Activated CD4-positive, alpha-beta T cell treated with anti-CD3 and anti-CD28 coated beads for 48 hours (primary cell): ENCODE data around the gene SLC25A33.
A peak's percentile ranks its signal among the peaks of the same experiment; 100 is the strongest.
"Not testable (repeated sequence)": the region's sequence is repeated elsewhere in the genome, so short reads cannot be mapped to it uniquely, and the experiment has no call there.

Source experiments
- DNase-seq: peaks from one replicate; pipeline ENCODE4 v3.0.0-alpha.2; 2020

Gene SLC25A33

GRCh38 chr1:9539165-9539828, at the start of gene SLC25A33:
SLC25A33 (plus strand) TSS chr1:9539465; CDS start chr1:9539692, 227 bp downstream.
- peak; percentile 99 for DNase-seq

- DNase-seq = peak; percentile 90
These were observed 48.5 kb upstream of the SLC25A33 start for GRCh38 chr1:9490605-9491339.

GRCh38 chr1:9493326-9493725, 45.9 kb upstream of the SLC25A33 start:
- no peak for DNase-seq

GRCh38 chr1:9494936-9495758, 44.1 kb upstream of the SLC25A33 start:
- peak; percentile 77 for DNase-seq

- no peak for DNase-seq
These were observed 43.4 kb upstream of the SLC25A33 start for GRCh38 chr1:9495854-9496374.

GRCh38 chr1:9500756-9501754, 38.2 kb upstream of the SLC25A33 start:
- no peak for DNase-seq

- no peak for DNase-seq
These were observed 36.1 kb upstream of the SLC25A33 start for GRCh38 chr1:9503001-9503675.

GRCh38 chr1:9505143-9505542, 34.1 kb upstream of the SLC25A33 start:
- DNase-seq = no peak

GRCh38 chr1:9506901-9507300, 32.4 kb upstream of the SLC25A33 start:
- no peak for DNase-seq

- no peak for DNase-seq
These were observed 29.1 kb upstream of the SLC25A33 start for GRCh38 chr1:9510130-9510529.

GRCh38 chr1:9515550-9515949, 23.7 kb upstream of the SLC25A33 start:
- DNase-seq = not testable (repeated sequence)

- no peak for DNase-seq
These were observed 20.7 kb upstream of the SLC25A33 start for GRCh38 chr1:9518454-9518998.

GRCh38 chr1:9520411-9520810, 18.9 kb upstream of the SLC25A33 start:
- DNase-seq = no peak

GRCh38 chr1:9529190-9529589, 10.1 kb upstream of the SLC25A33 start:
- DNase-seq = peak; percentile 17

- DNase-seq = no peak
These were observed 8.9 kb upstream of the SLC25A33 start for GRCh38 chr1:9530320-9530719.

- no peak for DNase-seq
These were observed 4.3 kb upstream of the SLC25A33 start for GRCh38 chr1:9534953-9535352.

- no peak for DNase-seq
These were observed 3.0 kb upstream of the SLC25A33 start for GRCh38 chr1:9536301-9536700.

- DNase-seq = no peak
These were observed 1.2 kb upstream of the SLC25A33 start for GRCh38 chr1:9537863-9538668.

GRCh38 chr1:9538669-9539164, 548 bp upstream of the SLC25A33 start:
- peak; percentile 13 for DNase-seq
